ENCODE measurements around the gene GMEB1.

GMEB1 gene

GRCh38 chr1:28668191-28668955 is at the start of gene GMEB1:
Gene GMEB1 (plus strand): TSS chr1:28668784. CDS start chr1:28683613, 14,829 bp downstream.
- peak; percentile 74 for DNase-seq (ENCODE audit: low read depth)
- TF ChIP-seq CTCF (conservative IDR thresholded peaks at IDR 0.05; ENCODE audit: control insufficient read depth, insufficient read depth, low read depth, low read length): no peak
- H3K4me3 ChIP-seq (ENCODE audit: control insufficient read depth, low read depth, low read length): peak within 1 kb of the TSS; percentile 87

GRCh38 chr1:28631713-28632112 is 36.9 kb upstream of the GMEB1 start:
- no peak for DNase-seq (ENCODE audit: low read depth)
- no peak overlapping the region for H3K4me3 ChIP-seq (ENCODE audit: control insufficient read depth, low read depth, low read length)
- TF ChIP-seq CTCF (conservative IDR thresholded peaks at IDR 0.05; ENCODE audit: control insufficient read depth, insufficient read depth, low read depth, low read length): no peak

- no peak overlapping the region for H3K4me3 ChIP-seq (ENCODE audit: control insufficient read depth, low read depth, low read length)
- DNase-seq (ENCODE audit: low read depth): no peak
- TF ChIP-seq CTCF (conservative IDR thresholded peaks at IDR 0.05; ENCODE audit: control insufficient read depth, insufficient read depth, low read depth, low read length): no peak
These were observed 36.0 kb upstream of the GMEB1 start for GRCh38 chr1:28632560-28632959.

GRCh38 chr1:28640766-28641165 is 27.8 kb upstream of the GMEB1 start:
- peak; percentile 30 for TF ChIP-seq CTCF (conservative IDR thresholded peaks at IDR 0.05; ENCODE audit: control insufficient read depth, insufficient read depth, low read depth, low read length)
- H3K4me3 ChIP-seq (ENCODE audit: control insufficient read depth, low read depth, low read length): no peak overlapping the region
- DNase-seq (ENCODE audit: low read depth): peak; percentile 21

- H3K4me3 ChIP-seq (ENCODE audit: control insufficient read depth, low read depth, low read length): peak overlapping the region; percentile 97
- no peak for TF ChIP-seq CTCF (conservative IDR thresholded peaks at IDR 0.05; ENCODE audit: control insufficient read depth, insufficient read depth, low read depth, low read length)
- DNase-seq (ENCODE audit: low read depth): peak; percentile 5
These were observed 26.3 kb upstream of the GMEB1 start for GRCh38 chr1:28642056-28642846.

- peak within 1 kb of the TSS; percentile 97 for H3K4me3 ChIP-seq (ENCODE audit: control insufficient read depth, low read depth, low read length)
- TF ChIP-seq CTCF (conservative IDR thresholded peaks at IDR 0.05; ENCODE audit: control insufficient read depth, insufficient read depth, low read depth, low read length): no peak
- DNase-seq (ENCODE audit: low read depth): peak; percentile 92
These were observed 25.5 kb upstream of the GMEB1 start, which contains the start of gene TAF12 for GRCh38 chr1:28642847-28643635. Gene TAF12 (minus strand): TSS chr1:28643067. CDS start chr1:28622081, 20,986 bp downstream.

Data from fibroblast of mammary gland (primary cell).